HG02973 (cell line): ENCODE measurements around the gene NANOS3.

Source experiments
- ATAC-seq: cut with Tn5 transposase; IDR thresholded peaks from one replicate; pipeline ENCODE4 v1.9.1; 2021; ENCODE audit warnings: moderate library complexity; ENCODE audit not compliant: unreplicated experiment

Gene NANOS3

GRCh38 chr19:13884726-13885591, 8.0 kb downstream of the NANOS3 start:
- no peak for ATAC-seq

- no peak for ATAC-seq
These were observed 9.0 kb downstream of the NANOS3 start for GRCh38 chr19:13885826-13886365.

- no peak for ATAC-seq
These were observed 10.1 kb downstream of the NANOS3 start for GRCh38 chr19:13887018-13887436.

- ATAC-seq = no peak
These were observed 10.6 kb downstream of the NANOS3 start for GRCh38 chr19:13887517-13887916.

GRCh38 chr19:13888281-13888680, 11.3 kb downstream of the NANOS3 start:
- no peak for ATAC-seq

GRCh38 chr19:13890136-13890535, 13.2 kb downstream of the NANOS3 start:
- no peak for ATAC-seq

GRCh38 chr19:13892870-13893269, 15.9 kb downstream of the NANOS3 start:
- no peak for ATAC-seq

- ATAC-seq = no peak
These were observed 17.6 kb downstream of the NANOS3 start for GRCh38 chr19:13894552-13894951.

- no peak for ATAC-seq
These were observed 19.3 kb downstream of the NANOS3 start for GRCh38 chr19:13896227-13896626.

GRCh38 chr19:13899393-13899792, 22.5 kb downstream of the NANOS3 start:
- ATAC-seq = no peak

- no peak for ATAC-seq
These were observed 23.1 kb downstream of the NANOS3 start for GRCh38 chr19:13899912-13900584.

GRCh38 chr19:13902993-13903555, 26.1 kb downstream of the NANOS3 start:
- no peak for ATAC-seq

- ATAC-seq = peak; percentile 85
These were observed 28.9 kb downstream of the NANOS3 start, which contains the start of the genes BRME1 and CC2D1A for GRCh38 chr19:13905634-13906520. TSS of gene BRME1 (minus strand) at chr19:13906117. CDS start at chr19:13904892, 1,225 bp downstream. TSS of gene CC2D1A (plus strand) at chr19:13906201. CDS start at chr19:13906442, 241 bp downstream.

GRCh38 chr19:13906521-13906904, 29.6 kb downstream of the NANOS3 start:
- peak; percentile 27 for ATAC-seq

GRCh38 chr19:13906910-13907309, 30.0 kb downstream of the NANOS3 start:
- no peak for ATAC-seq

- ATAC-seq = no peak
These were observed 31.7 kb downstream of the NANOS3 start for GRCh38 chr19:13908674-13909073.

- no peak for ATAC-seq
These were observed 32.5 kb downstream of the NANOS3 start for GRCh38 chr19:13909430-13909829.

- ATAC-seq = no peak
These were observed 36.4 kb downstream of the NANOS3 start for GRCh38 chr19:13913352-13913751.

- ATAC-seq = no peak
These were observed 37.8 kb downstream of the NANOS3 start for GRCh38 chr19:13914777-13915176.

GRCh38 chr19:13917888-13918406, 41.0 kb downstream of the NANOS3 start:
- ATAC-seq = no peak
